Fibroblast of gingiva (primary cell): ENCODE data around the gene IL6.
"Not testable (repeated sequence)": the region's sequence is repeated elsewhere in the genome, so short reads cannot be mapped to it uniquely, and the experiment has no call there.

ENCODE experiments used
- DNase-seq: peaks from one replicate; pipeline ENCODE4 v3.0.0-alpha.2; 2011; ENCODE audit warnings: low read depth

Gene IL6

GRCh38 chr7:22726907-22727713, at the start of gene IL6:
IL6 (plus strand) TSS chr7:22727200; CDS start chr7:22727263, 63 bp downstream.
- peak; percentile 94 for DNase-seq

- not testable (repeated sequence) for DNase-seq
These were observed 49.7 kb upstream of the IL6 start for GRCh38 chr7:22677263-22677662.

GRCh38 chr7:22677680-22678079, 49.3 kb upstream of the IL6 start:
- no peak for DNase-seq

GRCh38 chr7:22680482-22680911, 46.5 kb upstream of the IL6 start:
- DNase-seq, result no peak

GRCh38 chr7:22681312-22681711, 45.7 kb upstream of the IL6 start:
- no peak for DNase-seq

- no peak for DNase-seq
These were observed 44.9 kb upstream of the IL6 start for GRCh38 chr7:22681852-22682657.

- DNase-seq, result no peak
These were observed 43.6 kb upstream of the IL6 start for GRCh38 chr7:22683379-22683778.

GRCh38 chr7:22686620-22687019, 40.4 kb upstream of the IL6 start:
- no peak for DNase-seq

- DNase-seq, result peak; percentile 29
These were observed 38.9 kb upstream of the IL6 start for GRCh38 chr7:22688084-22688483.

GRCh38 chr7:22688934-22689333, 38.1 kb upstream of the IL6 start:
- not testable (repeated sequence) for DNase-seq

GRCh38 chr7:22694597-22695207, 32.3 kb upstream of the IL6 start:
- no peak for DNase-seq

GRCh38 chr7:22695476-22696132, 31.4 kb upstream of the IL6 start:
- DNase-seq, result no peak

GRCh38 chr7:22696541-22697228, 30.3 kb upstream of the IL6 start:
- DNase-seq, result no peak

- no peak for DNase-seq
These were observed 29.6 kb upstream of the IL6 start for GRCh38 chr7:22697322-22697859.

- no peak for DNase-seq
These were observed 29.0 kb upstream of the IL6 start for GRCh38 chr7:22697876-22698606.

- no peak for DNase-seq
These were observed 28.2 kb upstream of the IL6 start for GRCh38 chr7:22698767-22699166.

GRCh38 chr7:22700559-22701002, 26.4 kb upstream of the IL6 start:
- peak; percentile 34 for DNase-seq

GRCh38 chr7:22702516-22702915, 24.5 kb upstream of the IL6 start:
- no peak for DNase-seq

GRCh38 chr7:22703107-22703855, 23.7 kb upstream of the IL6 start:
- DNase-seq, result not testable (repeated sequence)
